VCaP (cell line): ENCODE measurements around the gene ECI2.
A peak's percentile ranks its signal among the peaks of the same experiment; 100 is the strongest.

Experiments
- H3K27ac ChIP-seq: fragments of 450-650 bp; 2 replicates; pipeline ENCODE4 v1.5.1; 2017
- TF ChIP-seq, protein P1 (sequence below): fragments of 450-650 bp; conservative IDR thresholded peaks from 2 replicates; pipeline ENCODE4 v1.5.1; 2017; ENCODE audit warnings: mild to moderate bottlenecking, moderate library complexity

The ECI2 gene

GRCh38 chr6:4066029-4066755, 69.2 kb downstream of the ECI2 start:
- TF ChIP-seq, protein P1, sequence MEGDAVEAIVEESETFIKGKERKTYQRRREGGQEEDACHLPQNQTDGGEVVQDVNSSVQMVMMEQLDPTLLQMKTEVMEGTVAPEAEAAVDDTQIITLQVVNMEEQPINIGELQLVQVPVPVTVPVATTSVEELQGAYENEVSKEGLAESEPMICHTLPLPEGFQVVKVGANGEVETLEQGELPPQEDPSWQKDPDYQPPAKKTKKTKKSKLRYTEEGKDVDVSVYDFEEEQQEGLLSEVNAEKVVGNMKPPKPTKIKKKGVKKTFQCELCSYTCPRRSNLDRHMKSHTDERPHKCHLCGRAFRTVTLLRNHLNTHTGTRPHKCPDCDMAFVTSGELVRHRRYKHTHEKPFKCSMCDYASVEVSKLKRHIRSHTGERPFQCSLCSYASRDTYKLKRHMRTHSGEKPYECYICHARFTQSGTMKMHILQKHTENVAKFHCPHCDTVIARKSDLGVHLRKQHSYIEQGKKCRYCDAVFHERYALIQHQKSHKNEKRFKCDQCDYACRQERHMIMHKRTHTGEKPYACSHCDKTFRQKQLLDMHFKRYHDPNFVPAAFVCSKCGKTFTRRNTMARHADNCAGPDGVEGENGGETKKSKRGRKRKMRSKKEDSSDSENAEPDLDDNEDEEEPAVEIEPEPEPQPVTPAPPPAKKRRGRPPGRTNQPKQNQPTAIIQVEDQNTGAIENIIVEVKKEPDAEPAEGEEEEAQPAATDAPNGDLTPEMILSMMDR, result no peak
- peak overlapping the region; percentile 5; the same call in 1 of the 2 replicates for H3K27ac ChIP-seq
